ENCODE data around the gene OR6V1.

The OR6V1 gene

GRCh38 chr7:143046426-143046851 is 5.7 kb upstream of the OR6V1 start:
- Histone ChIP-seq H3K9me3 (ENCODE audit: insufficient read depth, low read depth, low read length) (no peaks in the 10 kb centered on the region), H3K36me3 (ENCODE audit: insufficient read depth, low read depth, low read length) (no peaks in the 10 kb centered on the region), H3K9ac (ENCODE audit: low read depth, low read length) (no peak overlapping the region), H3K27me3 (ENCODE audit: insufficient read depth, low read length) (no peaks in the 10 kb centered on the region), H3K4me1 (ENCODE audit: insufficient read depth, low read length) (no peaks in the 10 kb centered on the region), H3K27ac (ENCODE audit: low read length) (no peak overlapping the region), H3K4me3 (ENCODE audit: low read length) (no peak overlapping the region)

- no peaks in the 10 kb centered on the region for H3K4me1 ChIP-seq (ENCODE audit: insufficient read depth, low read length)
Measured at GRCh38 chr7:143047326-143047725, 4.8 kb upstream of the OR6V1 start.

DNA sequence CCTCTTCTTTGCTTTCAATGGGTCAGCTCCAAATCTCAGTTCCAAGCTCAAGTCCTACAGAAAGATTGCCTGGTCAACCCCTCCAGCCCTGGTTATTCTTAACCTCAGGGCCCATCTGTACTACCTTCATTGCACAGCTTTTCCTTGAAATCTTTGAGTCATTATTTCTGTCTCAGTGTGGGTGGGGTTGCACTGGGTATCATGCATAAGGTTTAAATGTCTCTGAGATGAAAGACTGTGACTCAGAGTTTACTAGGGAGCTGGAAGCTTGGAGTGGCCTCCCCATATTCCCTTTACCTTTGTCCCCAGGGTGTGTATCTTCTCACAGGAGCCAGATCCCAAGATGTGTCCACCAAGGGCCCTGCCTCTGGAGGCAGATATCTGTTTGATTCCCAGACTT is 3.3 kb upstream of the OR6V1 start:
- H3K36me3 ChIP-seq (ENCODE audit: insufficient read depth, low read depth, low read length) = no peaks in the 10 kb centered on the region
- no peaks in the 10 kb centered on the region for H3K4me1 ChIP-seq (ENCODE audit: insufficient read depth, low read length)
- H3K9ac ChIP-seq (ENCODE audit: low read depth, low read length) = no peak overlapping the region
- no peaks in the 10 kb centered on the region for H3K9me3 ChIP-seq (ENCODE audit: insufficient read depth, low read depth, low read length)
- H3K27ac ChIP-seq (ENCODE audit: low read length) = no peak overlapping the region
- H3K4me3 ChIP-seq (ENCODE audit: low read length) = no peak overlapping the region
- H3K27me3 ChIP-seq (ENCODE audit: insufficient read depth, low read length) = no peaks in the 10 kb centered on the region

More at GRCh38 chr7:143047326-143047725, 4.8 kb upstream of the OR6V1 start:
- Histone ChIP-seq H3K27ac (ENCODE audit: low read length) (no peak overlapping the region), H3K4me3 (ENCODE audit: low read length) (no peak overlapping the region), H3K27me3 (ENCODE audit: insufficient read depth, low read length) (no peaks in the 10 kb centered on the region), H3K9ac (ENCODE audit: low read depth, low read length) (no peak overlapping the region), H3K36me3 (ENCODE audit: insufficient read depth, low read depth, low read length) (no peaks in the 10 kb centered on the region), H3K9me3 (ENCODE audit: insufficient read depth, low read depth, low read length) (no peaks in the 10 kb centered on the region)

GRCh38 chr7:143049362-143049761 is 2.8 kb upstream of the OR6V1 start:
- Histone ChIP-seq H3K4me1 (ENCODE audit: insufficient read depth, low read length) (no peaks in the 10 kb centered on the region), H3K9me3 (ENCODE audit: insufficient read depth, low read depth, low read length) (no peaks in the 10 kb centered on the region), H3K9ac (ENCODE audit: low read depth, low read length) (no peak overlapping the region), H3K27me3 (ENCODE audit: insufficient read depth, low read length) (no peaks in the 10 kb centered on the region), H3K36me3 (ENCODE audit: insufficient read depth, low read depth, low read length) (no peaks in the 10 kb centered on the region), H3K27ac (ENCODE audit: low read length) (no peak overlapping the region), H3K4me3 (ENCODE audit: low read length) (no peak overlapping the region)

- no peaks in the 10 kb centered on the region for H3K9me3 ChIP-seq (ENCODE audit: insufficient read depth, low read depth, low read length)
- no peak overlapping the region for H3K27ac ChIP-seq (ENCODE audit: low read length)
- no peak overlapping the region for H3K9ac ChIP-seq (ENCODE audit: low read depth, low read length)
- H3K4me1 ChIP-seq (ENCODE audit: insufficient read depth, low read length) = no peaks in the 10 kb centered on the region
- no peaks in the 10 kb centered on the region for H3K27me3 ChIP-seq (ENCODE audit: insufficient read depth, low read length)
- H3K4me3 ChIP-seq (ENCODE audit: low read length) = no peak overlapping the region
- no peaks in the 10 kb centered on the region for H3K36me3 ChIP-seq (ENCODE audit: insufficient read depth, low read depth, low read length)
Measured at GRCh38 chr7:143050931-143051330, 1.2 kb upstream of the OR6V1 start.

DNA sequence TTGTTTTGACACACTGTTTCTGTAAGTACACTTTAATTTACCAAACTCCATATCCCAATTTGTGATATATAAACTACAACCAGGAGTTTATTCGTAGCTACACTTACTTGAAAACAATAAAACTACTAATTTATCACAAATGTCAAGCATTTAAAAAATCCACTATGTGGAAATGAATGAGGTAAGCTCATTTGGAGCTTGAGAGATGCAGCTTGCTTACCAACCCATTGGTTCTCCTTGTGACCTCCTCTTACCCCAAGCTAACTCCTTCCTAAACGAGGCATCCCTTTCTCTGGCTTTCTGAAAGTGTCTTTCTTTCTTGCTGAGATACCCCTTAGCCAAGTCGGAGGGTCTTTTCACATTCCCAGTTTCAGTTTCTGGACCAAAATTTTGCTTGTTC is 2.5 kb downstream of the OR6V1 start:
- H3K9me3 ChIP-seq (ENCODE audit: insufficient read depth, low read depth, low read length) = no peaks in the 10 kb centered on the region

DNA sequence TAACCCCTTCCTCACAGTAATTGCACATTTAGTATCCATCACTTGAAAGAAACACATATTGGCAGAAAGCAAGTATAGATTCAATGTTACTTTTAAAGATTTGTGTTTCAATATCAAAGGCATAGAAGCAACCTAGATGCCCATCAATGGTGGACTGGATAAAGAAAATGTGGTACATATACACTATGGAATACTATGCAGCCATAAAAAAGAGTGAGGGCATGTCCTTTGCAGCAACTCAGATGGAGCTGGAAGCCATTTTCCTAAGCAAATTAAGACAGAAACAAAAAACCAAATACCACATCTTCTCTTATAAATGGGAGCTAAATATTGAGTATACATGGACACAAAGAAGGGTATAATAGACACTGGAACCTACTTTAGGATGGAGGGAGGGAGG is 3.6 kb downstream of the OR6V1 start:
- Histone ChIP-seq H3K27ac (ENCODE audit: low read length) (no peak overlapping the region), H3K9ac (ENCODE audit: low read depth, low read length) (no peak overlapping the region), H3K9me3 (ENCODE audit: insufficient read depth, low read depth, low read length) (no peaks in the 10 kb centered on the region), H3K4me3 (ENCODE audit: low read length) (no peak overlapping the region), H3K36me3 (ENCODE audit: insufficient read depth, low read depth, low read length) (no peaks in the 10 kb centered on the region), H3K27me3 (ENCODE audit: insufficient read depth, low read length) (no peaks in the 10 kb centered on the region), H3K4me1 (ENCODE audit: insufficient read depth, low read length) (no peaks in the 10 kb centered on the region)

More for the DNA sequence above, 2.5 kb downstream of the OR6V1 start:
- Histone ChIP-seq H3K9ac (ENCODE audit: low read depth, low read length) (no peak overlapping the region), H3K4me3 (ENCODE audit: low read length) (no peak overlapping the region), H3K27ac (ENCODE audit: low read length) (no peak overlapping the region), H3K27me3 (ENCODE audit: insufficient read depth, low read length) (no peaks in the 10 kb centered on the region), H3K36me3 (ENCODE audit: insufficient read depth, low read depth, low read length) (no peaks in the 10 kb centered on the region), H3K4me1 (ENCODE audit: insufficient read depth, low read length) (no peaks in the 10 kb centered on the region)

DNA sequence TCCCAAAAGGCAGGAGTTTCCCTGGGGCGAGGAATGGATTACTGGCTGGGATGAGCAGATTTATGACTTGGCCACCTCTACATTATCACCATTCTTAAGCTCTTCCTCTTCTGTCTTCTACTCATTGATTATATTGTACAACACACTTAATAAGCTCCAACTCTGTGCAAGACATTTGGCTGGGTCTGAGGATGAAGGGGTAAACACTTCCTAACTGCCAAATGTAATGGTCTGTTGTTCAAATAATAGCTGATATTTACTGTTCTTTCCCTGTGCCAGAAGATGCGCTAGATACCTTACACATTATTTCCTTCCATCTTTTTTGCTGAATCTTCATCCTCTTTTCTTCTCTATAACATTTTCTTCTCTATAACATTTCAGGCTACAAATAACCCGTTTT is 11.6 kb downstream of the OR6V1 start:
- H3K36me3 ChIP-seq (ENCODE audit: insufficient read depth, low read depth, low read length) = no peaks in the 10 kb centered on the region
- H3K27me3 ChIP-seq (ENCODE audit: insufficient read depth, low read length) = no peaks in the 10 kb centered on the region
- H3K27ac ChIP-seq (ENCODE audit: low read length) = no peak overlapping the region
- H3K4me3 ChIP-seq (ENCODE audit: low read length) = no peak overlapping the region
- no peaks in the 10 kb centered on the region for H3K9me3 ChIP-seq (ENCODE audit: insufficient read depth, low read depth, low read length)
- H3K9ac ChIP-seq (ENCODE audit: low read depth, low read length) = no peak overlapping the region
- H3K4me1 ChIP-seq (ENCODE audit: insufficient read depth, low read length) = no peaks in the 10 kb centered on the region

GRCh38 chr7:143068446-143068845 is 16.3 kb downstream of the OR6V1 start:
- H3K4me1 ChIP-seq (ENCODE audit: insufficient read depth, low read length) = no peaks in the 10 kb centered on the region; the same call in 1 of the 2 replicates
- no peaks in the 10 kb centered on the region for H3K9me3 ChIP-seq (ENCODE audit: insufficient read depth, low read depth, low read length)
- no peak overlapping the region for H3K4me3 ChIP-seq (ENCODE audit: low read length)
- no peaks in the 10 kb centered on the region for H3K36me3 ChIP-seq (ENCODE audit: insufficient read depth, low read depth, low read length)
- no peak overlapping the region for H3K9ac ChIP-seq (ENCODE audit: low read depth, low read length)
- no peaks in the 10 kb centered on the region for H3K27me3 ChIP-seq (ENCODE audit: insufficient read depth, low read length)
- no peak overlapping the region for H3K27ac ChIP-seq (ENCODE audit: low read length)

GRCh38 chr7:143069912-143070500 is 17.9 kb downstream of the OR6V1 start:
- H3K4me3 ChIP-seq (ENCODE audit: low read length) = no peak overlapping the region
- H3K27ac ChIP-seq (ENCODE audit: low read length) = no peak overlapping the region
- no peaks in the 10 kb centered on the region for H3K27me3 ChIP-seq (ENCODE audit: insufficient read depth, low read length)
- no peak overlapping the region for H3K9ac ChIP-seq (ENCODE audit: low read depth, low read length)
- H3K9me3 ChIP-seq (ENCODE audit: insufficient read depth, low read depth, low read length) = no peaks in the 10 kb centered on the region
- H3K4me1 ChIP-seq (ENCODE audit: insufficient read depth, low read length) = no peaks in the 10 kb centered on the region; the same call in 1 of the 2 replicates
- no peaks in the 10 kb centered on the region for H3K36me3 ChIP-seq (ENCODE audit: insufficient read depth, low read depth, low read length)

GRCh38 chr7:143073556-143073955 is 21.4 kb downstream of the OR6V1 start:
- Histone ChIP-seq H3K4me1 (ENCODE audit: insufficient read depth, low read length) (no peaks in the 10 kb centered on the region; the same call in 1 of the 2 replicates), H3K9ac (ENCODE audit: low read depth, low read length) (no peak overlapping the region), H3K9me3 (ENCODE audit: insufficient read depth, low read depth, low read length) (no peaks in the 10 kb centered on the region), H3K4me3 (ENCODE audit: low read length) (no peak overlapping the region), H3K27me3 (ENCODE audit: insufficient read depth, low read length) (no peaks in the 10 kb centered on the region), H3K27ac (ENCODE audit: low read length) (no peak overlapping the region), H3K36me3 (ENCODE audit: insufficient read depth, low read depth, low read length) (no peaks in the 10 kb centered on the region)

DNA sequence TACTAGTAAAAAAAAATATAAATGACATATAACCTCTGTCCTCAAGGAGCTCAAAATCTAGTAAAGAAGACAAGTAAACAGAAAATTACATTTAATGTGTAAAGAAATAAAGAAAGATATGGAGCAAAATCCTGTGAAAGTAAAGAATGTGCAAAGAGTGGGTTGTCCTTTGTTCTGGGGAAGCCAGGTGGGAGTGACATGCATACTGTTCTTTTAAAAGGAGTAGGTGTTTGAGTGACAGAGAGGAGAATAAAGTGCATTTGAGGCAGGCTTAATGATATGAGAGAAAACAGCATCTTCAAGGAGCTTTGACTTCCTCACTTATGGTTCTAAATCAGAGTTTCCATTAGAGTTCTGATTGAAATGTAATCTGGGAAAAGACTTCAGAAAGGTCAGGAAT is 22.0 kb downstream of the OR6V1 start:
- H3K27me3 ChIP-seq (ENCODE audit: insufficient read depth, low read length) = no peaks in the 10 kb centered on the region
- H3K9ac ChIP-seq (ENCODE audit: low read depth, low read length) = no peak overlapping the region
- no peaks in the 10 kb centered on the region; the same call in 1 of the 2 replicates for H3K4me1 ChIP-seq (ENCODE audit: insufficient read depth, low read length)
- no peaks in the 10 kb centered on the region for H3K36me3 ChIP-seq (ENCODE audit: insufficient read depth, low read depth, low read length)
- H3K27ac ChIP-seq (ENCODE audit: low read length) = no peak overlapping the region
- H3K4me3 ChIP-seq (ENCODE audit: low read length) = no peak overlapping the region
- H3K9me3 ChIP-seq (ENCODE audit: insufficient read depth, low read depth, low read length) = no peaks in the 10 kb centered on the region
